T1000 (cell line): ENCODE data around the gene CNN3.

Experiments
- DNase-seq: peaks from one replicate; lab custom pipeline; 2025; ENCODE audit warnings: mixed read lengths; lab: John Stamatoyannopoulos, UW

CNN3 gene

DNA sequence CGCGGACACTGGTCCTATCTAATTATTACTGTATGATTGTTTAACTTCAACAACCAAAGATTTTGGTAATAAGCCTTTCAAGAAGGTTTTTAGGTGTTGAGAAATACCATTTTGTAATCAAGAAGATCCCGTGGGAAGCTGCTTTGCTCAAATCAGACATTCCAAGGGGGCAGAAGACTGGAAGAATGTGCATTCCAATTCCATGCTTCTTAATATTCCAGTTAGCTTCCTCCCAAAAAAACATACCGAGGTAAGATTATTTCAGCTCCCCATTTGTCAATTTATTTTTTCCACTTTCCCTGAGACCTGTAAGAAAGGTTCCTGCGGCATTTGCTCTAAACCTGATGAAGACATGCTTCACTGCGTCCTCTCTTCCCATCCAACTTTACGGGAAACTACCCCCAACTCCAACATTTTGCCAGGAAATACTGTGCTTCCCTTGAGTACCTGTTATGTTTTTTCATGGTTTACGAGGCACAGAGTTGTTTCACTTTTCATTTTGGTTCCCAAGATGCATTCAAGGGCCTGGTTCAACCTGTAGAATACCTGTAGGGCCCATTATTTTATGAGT lies 4.1 kb downstream of the CNN3 start:
- DNase-seq: no peak

DNA sequence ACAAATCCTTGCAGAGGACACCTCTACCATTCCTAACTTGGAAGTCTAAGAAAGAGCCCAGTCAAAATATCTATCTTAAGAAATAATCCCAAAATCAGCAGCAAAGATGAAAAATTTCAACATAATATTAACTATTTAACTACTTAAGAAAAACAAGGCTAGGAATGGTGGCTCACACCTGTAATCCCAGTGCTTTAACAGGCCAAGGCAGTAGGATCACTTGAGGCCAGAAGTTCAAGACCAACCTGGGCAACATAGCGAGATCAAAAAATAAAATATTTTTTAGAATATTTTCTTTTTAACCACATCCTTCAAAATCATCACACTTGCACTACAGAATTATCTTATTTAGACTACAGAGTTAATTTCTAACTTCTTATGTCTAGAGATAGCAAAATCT lies 4.9 kb downstream of the CNN3 start:
- DNase-seq: no peak

DNA sequence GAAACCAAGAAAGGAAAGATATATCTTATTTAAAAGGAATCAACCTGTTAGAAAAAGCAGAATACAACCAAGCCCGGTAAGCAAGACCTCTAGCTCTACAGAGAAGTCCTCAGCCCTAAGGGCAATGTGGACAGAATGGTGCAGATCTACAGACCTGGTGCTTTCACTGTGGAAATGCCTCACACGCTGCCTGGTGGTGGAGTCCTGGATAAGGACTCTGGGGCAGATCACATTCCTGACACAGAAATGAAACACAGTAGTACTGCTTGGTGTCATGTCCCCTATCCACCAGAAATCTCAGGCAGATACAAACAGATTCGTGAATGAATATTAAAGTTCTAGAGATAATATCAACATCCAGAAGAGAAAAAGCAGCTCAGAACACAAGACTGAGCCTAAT lies 6.8 kb downstream of the CNN3 start:
- no peak for DNase-seq

DNA sequence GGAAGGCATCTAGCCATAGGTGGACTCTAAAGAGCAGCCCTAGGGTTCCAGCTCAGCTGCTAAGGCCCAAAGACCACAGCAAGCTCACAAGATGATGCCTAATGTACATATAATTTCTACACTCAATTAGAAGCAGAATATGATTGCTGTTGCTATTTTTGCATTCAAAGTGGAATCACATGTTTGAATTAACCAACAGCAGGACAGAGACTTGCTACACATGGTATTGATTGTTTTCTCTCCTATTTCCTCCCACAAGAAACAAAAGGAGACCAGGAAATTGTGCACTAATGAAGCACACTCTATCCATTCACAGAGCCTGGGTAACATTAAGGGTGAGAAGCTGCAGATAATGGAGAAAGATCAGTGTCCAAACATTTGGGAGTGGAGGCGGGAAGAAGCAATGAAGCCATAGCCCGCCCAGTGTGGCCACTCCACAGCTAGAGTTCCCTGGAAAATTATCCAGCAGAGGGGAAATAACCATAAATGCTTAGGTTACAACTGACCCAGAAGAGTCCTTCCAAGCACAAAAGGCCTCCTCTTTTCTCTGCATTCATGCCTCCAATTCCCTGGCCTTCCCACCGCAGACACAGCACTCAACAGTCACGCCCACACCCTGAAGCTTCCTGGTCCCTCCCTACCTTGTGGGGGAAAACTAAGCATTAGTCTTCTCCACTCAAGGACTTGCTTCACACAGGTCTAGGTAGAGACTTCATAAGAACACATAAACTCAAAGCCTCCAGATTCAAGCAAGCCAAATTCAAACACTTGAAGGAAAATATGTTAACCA lies 7.5 kb downstream of the CNN3 start:
- no peak for DNase-seq

DNA sequence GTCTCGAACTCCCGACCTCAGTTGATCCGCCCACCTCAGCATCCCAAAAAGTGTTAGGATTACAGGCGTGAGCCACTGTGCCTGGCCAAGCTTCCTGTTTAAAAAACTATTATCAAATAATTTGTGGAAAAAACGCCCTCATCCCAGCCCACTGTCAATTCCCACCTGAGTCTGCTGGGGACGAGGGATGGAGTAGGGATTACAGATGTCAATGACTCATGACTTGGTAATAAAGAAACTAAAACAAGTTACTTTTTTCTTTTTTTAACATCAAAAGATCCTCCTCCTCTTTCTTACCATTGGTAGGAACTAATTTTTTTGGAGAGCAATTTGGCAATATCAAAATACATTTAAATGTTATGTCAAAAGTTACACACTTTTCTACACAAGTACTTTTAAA lies 9.7 kb downstream of the CNN3 start:
- DNase-seq: no peak

DNA sequence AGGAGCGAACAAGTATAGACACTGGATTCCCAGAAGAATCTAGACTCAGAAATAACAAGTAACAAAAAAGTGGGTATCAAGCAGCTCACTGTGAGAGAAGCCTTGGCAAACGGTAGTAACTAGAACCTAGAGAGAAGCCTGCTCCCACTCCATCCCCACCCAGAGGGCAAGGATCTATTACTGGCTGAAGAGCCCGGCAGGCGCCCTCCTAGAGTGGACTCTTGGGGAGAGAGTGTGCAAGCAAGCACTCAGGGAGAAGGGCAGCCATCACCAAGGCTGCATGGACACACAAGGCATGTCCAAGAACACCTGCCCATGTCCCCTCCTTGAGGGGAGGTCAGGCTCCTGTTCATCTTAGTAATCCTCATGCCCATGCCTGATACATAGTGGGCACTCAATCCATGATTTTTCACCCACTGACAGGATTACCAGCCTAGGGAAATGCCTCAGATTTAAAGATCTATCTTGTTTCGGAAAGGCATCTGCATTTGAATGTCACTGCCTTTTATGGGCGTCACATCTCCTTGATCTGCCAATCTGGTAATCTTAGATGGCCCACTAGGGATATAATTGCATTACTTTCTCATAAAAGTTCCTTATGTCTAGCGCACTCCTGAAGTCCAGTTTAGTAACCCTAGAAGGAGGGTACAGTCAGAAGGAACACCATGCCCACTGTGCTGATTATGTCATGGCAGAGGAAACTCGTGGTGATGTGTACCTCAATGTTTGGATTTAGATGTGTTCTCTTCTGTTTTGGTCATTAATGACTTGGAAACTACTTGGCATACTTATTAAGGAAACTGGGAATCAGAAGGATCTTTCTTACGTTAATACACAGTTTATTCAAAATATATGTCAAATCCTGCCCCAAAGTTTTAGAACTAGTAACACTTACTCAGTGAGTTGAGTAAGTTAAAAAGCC lies 14.4 kb downstream of the CNN3 start:
- DNase-seq: no peak

DNA sequence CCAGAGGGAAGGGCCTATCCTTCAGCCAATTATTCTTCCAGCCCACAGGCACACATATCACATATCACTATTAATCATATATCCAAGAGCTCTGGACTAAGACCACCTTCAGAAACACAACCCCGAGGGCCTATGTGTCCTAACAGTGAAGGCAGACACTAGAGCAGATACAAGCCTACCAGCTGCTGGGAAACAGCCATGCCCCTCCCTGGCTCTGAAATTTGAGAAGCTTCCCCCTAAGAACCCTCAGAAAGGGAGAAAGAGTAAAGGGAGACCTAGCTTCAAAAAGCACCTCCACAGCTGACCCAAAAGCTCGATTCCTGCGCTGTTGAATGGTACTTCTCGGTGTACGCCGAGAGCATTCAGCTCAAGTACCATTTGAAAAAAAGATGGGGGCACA lies 17.4 kb downstream of the CNN3 start:
- DNase-seq: no peak

DNA sequence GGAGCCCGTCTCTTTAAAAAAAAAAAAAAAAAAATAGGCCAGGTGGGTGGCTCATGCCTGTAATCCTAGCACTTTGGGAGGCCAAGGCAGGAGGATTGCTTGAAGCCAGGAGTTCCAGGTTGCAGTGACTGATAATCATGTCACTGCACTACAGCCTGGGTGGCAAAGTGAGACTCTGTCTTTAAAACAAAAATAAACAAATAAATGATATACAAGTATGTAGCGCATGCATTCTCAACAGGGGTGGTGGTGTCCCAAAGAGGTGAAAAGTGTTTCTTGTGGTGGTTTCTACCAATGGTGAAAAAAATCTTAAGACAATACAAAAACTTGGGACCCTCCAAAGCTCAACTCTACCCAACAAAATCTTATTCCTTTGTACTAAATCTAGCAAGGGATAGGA lies 17.9 kb downstream of the CNN3 start:
- no peak for DNase-seq

DNA sequence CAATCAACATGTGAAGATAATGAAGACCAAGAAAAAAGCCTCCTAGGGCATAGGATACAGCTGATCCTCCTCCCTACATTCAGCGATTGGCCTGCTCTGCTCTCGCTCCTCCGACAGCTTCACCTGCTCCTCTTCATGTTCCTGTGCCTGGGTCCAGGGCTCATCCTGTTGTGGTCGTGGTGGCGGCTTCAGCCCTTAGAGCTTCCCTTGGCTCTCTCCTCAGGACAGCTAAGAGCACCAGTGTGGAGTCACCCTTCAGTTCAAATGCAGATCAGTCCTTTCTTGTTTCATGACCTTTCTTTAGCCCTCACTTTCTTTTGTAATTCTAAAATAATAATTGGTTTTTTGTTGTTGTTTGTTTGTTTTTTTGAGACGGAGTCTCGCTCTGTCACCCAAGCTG lies 18.7 kb downstream of the CNN3 start:
- no peak for DNase-seq

DNA sequence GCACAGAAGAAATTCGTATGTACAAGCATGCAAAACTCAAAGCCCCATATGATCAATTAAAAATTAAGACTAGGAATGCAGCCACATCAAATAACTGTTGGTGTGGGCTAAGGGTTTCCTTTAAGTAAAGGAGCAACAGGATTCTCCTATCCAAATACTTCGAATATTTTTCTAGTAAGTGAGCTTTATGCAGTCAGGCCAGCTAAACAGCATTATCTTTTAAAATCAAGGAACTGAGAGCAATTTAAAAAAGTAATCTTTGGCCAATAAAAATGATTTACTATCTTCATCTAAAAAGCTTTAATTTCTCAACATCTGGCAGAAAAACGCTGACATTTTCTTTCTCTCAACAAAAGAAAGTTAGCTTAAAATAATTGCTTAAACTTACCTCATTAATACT lies 19.8 kb downstream of the CNN3 start:
- no peak for DNase-seq

DNA sequence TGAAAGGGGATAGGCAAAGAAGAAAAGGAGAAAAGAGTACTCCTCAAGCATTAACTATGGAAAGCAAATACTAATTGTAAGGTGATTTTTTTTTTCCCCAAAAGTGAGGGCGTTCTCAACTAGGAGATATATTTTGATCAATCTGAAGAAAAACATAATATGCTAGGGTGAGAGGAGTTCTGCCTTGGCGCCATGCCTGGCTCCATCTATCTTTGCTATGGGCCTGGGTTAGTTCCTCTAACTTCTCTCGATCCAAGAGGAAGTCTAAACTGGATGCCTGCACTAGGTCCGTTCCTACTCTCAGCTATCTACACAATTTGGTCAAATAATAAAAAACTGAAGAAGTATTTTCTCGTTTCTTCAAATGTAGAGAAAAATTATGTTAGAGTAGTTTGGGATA lies 20.5 kb downstream of the CNN3 start:
- DNase-seq: no peak

DNA sequence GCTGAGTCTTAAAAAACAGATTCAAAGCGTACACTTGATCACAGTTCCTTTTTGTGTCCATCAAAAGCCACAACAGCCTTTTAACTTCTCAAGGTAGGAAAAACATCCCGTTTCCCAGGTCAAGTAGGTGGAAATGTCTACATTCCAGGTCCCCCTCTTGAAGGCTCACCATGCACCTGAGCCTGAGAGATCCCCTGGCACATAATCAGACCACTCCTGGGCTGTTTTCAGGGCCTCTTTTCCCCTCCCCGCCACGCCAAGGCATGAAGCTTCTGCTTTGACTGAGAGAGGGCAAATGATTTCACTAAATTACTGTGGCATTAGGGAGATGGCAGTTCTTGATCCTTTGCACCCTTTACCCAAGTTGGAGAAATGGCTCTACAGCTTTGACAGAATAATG lies 21.7 kb downstream of the CNN3 start:
- no peak for DNase-seq

DNA sequence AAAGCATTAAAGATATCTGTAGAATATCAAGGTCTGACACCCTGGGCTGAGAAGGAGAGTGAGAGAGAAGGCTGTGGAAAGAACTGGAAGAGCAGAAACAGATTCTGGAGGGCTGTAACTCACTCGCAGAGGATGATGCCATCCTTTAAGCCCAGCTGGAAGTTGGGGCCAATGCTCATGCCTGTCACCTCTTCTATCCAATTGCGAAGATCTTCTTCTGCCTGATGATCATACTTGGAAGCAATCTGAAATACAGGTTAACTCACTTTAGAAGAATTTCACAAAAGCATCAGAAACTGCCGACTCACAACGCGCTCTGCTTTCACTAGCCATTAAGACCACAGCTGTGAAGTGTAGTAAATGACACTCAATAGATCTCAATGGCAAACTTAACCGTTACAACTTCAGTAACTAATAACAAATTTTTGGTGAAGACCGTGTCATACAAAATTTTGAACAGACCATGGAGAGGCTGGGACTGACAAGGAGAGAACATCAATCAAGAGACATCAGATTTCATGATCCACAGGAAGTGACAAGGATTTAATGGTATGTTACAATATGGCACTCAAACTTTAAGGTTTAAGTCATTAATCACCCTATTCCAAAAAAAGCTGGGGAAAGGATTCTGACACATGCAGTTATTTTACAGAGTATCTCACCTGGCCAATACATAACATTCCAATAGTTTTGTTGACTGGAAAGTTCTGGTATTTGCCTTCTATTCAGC lies 23.5 kb downstream of the CNN3 start:
- DNase-seq: no peak

DNA sequence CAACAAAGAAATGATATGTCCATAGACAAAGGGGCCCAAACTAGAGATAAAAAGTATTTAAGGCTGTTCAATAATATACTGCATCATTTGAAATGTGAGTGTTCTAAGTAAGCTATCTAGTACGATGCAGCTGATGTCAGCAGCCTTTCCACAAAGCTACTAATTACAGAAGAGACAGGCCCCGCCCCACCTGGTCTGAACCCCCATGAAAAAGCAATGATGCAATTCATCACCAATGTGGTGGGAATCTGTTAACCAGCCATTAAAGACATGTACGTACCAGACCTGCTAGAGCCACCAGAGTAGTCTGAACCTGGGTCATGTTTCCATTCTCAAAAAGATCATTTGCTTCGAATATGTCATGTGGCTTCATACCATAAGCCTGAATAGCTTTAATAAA lies 25.1 kb downstream of the CNN3 start:
- no peak for DNase-seq

DNA sequence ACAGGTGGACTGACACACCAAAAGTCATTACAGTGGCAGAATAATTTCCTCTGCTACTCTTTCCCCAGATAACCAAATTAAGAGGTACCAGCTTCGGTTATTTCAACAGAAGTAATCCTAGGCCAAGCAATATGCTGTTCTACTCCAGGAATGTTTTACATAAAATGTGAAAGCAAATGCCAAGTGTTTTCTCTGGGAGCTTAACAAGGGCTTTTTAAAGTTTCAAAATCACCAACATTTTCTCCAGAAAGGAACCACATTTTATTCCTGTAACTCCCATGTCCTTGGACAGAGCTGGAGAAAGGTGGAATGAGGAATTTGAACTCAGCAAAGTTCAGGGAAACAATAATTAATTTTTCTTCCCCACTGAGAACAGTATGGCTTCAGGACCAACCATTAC lies 27.2 kb downstream of the CNN3 start:
- DNase-seq: no peak

DNA sequence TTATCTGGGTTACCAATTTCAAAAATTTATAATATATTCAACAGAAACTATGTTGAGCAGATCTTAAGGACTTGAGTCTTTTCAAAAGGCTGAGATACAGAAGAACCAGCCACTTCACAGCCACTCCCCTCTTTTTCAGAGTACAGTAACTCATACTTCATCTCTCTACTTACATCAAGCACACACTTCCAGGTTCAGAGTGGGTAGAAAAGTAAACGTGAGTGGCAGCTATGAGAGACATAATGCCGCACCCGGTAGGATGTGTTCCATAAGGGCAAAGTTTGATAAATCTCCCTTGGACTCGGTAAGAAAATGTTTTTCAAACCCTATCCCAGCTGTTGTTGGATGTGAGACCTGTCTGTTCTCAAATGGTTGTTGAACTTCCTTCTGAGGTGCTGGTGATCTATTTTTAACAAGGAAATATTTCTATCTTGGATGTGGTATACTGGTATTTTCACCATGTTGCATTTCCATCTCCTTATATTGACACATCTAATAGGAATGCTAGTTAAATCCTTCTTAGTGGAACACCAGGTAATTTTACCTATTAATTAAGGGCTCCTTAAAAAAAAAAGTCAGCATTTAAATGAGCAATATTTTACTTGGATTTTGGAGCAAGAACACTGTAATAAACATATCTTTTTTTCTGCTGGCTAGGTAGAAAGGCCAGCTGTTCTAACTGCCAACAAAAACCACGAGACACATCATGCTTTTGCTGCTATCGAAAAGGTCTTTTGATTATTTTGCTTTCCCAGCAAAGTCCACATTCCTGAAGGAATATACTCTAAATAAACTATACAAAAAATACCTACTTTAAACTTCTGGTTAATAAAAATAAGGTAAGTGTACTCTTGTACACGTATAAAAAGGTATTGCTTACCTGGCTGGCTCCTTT lies 28.2 kb downstream of the CNN3 start:
- DNase-seq: no peak

DNA sequence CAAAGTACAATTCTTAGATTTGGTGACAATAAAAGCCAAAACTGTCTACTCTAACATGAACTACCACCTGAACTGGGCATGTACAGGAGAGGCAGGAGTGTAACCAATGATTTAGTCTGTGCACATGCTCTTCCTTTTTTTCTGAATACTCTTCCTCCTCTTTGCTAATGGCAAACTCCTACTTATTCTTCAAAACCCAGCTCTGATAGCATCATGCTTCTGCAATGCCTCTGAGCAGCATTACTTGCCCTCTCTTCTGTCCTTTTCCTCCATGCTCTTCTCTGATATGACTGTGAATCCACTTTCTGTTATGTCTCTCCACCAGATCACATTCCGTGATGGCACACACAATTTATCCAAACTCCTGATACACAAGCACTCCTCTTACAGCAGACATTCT lies 31.4 kb downstream of the CNN3 start:
- no peak for DNase-seq

DNA sequence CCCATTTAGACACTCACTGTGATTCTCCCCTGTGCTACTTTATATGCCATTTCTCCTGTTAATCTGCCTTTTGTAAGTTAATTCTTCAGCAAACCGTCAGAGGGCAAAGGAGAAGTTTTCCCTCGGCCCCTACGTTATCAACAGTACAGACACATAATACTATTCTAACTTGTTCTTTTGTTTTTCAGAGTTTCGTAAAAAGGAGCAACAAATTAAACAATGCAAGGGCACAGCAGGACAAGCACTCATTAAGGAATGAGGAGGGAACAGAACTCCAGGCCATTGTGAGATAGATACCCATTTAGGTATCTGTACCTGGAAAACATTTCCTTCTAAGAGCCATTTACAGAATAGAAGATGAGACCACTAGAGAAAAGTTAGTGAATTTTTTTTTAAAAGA lies 32.3 kb downstream of the CNN3 start:
- DNase-seq: no peak

DNA sequence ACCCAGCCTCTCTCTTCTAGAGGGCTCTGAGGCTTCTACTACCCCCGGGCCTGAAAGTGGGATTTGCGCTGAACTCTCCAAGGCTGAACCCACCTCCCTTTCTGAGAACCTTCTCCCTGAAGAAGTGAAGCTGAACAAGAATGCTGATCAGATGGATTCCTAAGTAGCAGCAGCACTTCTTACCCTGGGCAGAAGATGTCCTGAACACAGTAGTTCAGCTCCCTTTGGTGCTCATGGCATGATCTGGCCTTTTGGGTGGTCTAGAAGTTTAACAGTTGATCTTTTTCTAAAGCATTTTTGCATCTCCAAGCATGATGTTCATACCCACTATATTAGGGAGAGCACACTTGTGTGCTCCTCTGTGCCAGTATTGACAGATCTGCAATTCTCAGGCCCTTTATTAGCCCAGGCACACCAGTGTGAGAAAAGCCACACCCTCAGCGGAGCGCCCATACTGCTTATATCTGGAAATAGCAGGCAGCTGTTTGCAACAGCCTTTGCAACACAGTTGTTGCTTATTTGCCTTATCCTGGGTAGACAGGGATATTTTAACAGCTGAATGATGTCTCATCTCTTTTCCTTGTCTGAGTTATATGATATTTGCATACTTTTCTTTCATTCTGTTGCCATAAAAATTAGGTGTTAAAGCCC lies 34.2 kb downstream of the CNN3 start:
- DNase-seq: no peak

DNA sequence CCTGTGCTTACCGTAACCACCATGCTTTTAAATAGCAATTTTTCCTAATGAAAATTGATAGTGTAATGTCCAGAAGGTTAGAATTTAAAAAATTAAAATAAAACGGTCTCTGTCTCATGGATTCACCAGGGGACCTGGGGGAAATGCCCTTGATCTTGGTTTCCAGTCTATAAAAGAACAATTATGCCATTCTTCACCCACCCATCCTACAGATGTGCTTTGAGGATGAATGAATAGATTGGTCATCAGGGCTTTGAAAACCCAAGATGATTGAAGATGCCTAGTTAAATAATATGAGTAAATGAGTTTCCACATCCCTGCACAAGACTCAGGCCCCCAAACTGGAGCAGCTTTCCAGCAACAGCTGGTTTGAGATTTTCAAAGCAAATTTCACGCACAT lies 38.7 kb downstream of the CNN3 start:
- DNase-seq: no peak
